Astrocyte of the spinal cord (primary cell): ENCODE data around the gene PRXL2B.

Source experiments
- DNase-seq: peaks from one replicate; pipeline ENCODE4 v3.0.0; 2011; ENCODE audit warnings: low read depth, low spot score
- H3K4me3 ChIP-seq: 2 replicates; pipeline ENCODE4 v1.5.1; 2011; ENCODE audit warnings: low read depth, mild to moderate bottlenecking, low read length, moderate library complexity
- CTCF ChIP-seq: IDR thresholded peaks from 2 replicates; pipeline ENCODE4 v1.5.1; 2012; ENCODE audit warnings: low read depth, mild to moderate bottlenecking, low read length, inconsistent platforms
- in situ Hi-C: cut with HindIII; loops from 2 replicates; pipeline ENCODE4 v1.10.0; 2017; ENCODE audit warnings: low sequenced_read_pairs

PRXL2B gene

GRCh38 chr1:2637442-2638145 is 51.0 kb downstream of the PRXL2B start:
- no peak for DNase-seq
- in situ Hi-C loops: no loop called here
- no peak for TF ChIP-seq CTCF
- H3K4me3 ChIP-seq: no peak overlapping the region

DNA sequence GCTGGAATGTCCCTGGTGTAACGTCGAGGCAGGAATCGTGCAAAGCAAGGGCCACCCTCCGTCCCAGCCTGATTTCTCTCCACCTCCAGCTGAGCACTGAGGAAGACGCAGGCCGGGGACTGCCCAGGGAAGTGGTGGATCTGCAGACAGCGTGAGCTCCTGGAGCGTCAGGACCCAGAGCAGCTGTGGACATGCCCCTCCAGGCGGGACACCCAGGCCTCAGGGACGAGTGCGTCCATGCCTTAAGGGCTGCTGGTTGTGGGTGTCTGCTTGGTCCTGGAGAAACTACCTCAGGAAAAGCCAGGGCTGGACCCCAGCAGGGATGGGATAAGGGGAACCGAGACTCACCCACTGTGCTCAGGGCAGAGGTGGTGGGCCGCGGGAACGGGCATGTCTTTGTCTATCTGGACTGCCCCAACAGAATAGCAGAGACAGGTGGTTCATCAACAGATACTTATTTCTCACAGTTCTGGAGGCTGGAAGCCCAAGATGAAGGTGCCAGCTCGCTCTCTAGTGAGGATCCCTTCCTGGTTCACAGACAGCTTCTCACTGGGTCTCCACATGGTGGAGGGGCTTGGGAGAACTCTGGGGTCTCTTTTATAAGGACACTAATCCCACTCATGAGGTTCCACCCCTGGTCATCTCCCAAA is 52.0 kb downstream of the PRXL2B start:
- DNase-seq: no peak
- H3K4me3 ChIP-seq: no peak overlapping the region
- no peak for TF ChIP-seq CTCF
- in situ Hi-C loops: no loop called here

GRCh38 chr1:2639203-2639602 is 52.6 kb downstream of the PRXL2B start:
- DNase-seq: no peak
- TF ChIP-seq CTCF: no peak
- in situ Hi-C loops: no loop called here
- no peak overlapping the region for H3K4me3 ChIP-seq

- TF ChIP-seq CTCF: no peak
- in situ Hi-C loops: no loop called here
- no peak overlapping the region for H3K4me3 ChIP-seq
- DNase-seq: no peak
These were observed 53.3 kb downstream of the PRXL2B start for GRCh38 chr1:2639607-2640521.

DNA sequence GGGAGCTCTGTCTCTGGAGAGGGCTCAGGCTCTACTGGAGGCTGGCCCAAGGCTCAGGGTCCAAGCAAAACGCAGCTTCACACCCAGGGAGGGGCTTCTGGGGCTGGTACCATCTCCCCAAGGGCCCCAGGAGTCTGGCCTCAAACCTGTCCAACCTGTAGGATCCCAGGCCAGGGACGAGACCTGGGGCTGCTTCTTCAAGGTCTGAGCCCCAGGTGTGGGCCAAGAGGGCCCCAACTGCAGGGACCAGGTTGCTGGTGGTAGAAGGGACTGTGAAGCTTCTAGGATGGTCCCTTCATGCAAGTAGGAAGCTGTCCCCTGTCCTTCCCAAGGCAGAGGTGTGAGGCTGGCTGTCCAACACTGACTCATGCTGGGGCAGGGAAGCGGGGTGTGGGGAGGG is 54.0 kb downstream of the PRXL2B start:
- in situ Hi-C loops: no loop called here
- DNase-seq: no peak

More for the DNA sequence above, 54.0 kb downstream of the PRXL2B start:
- TF ChIP-seq CTCF: no peak
- no peak overlapping the region for H3K4me3 ChIP-seq
